K562 (cell line): ENCODE data around the gene KRTAP16-1. TPM values are rescaled to one million over a fixed set of nuclear protein-coding genes. Genes with fewer than 3 reads are reported as not detected.

ENCODE experiments used
- ATAC-seq: fragments of 200-7000 bp; cut with Tn5 transposase; 3 replicates; pipeline ENCODE4 v1.9.1; 2020; ENCODE audit warnings: moderate library complexity
- BruUV-seq: library from RNA; stranded (reverse); fragments of 400-500 nt; replicated peaks from 2 replicates; lab custom pipeline; 2021; lab: Mats Ljungman, UMichigan
- CTCF ChIA-PET: fragments of 300-600 bp; formaldehyde crosslinking; extraction: SDS; loops from one replicate; lab custom pipeline; 2021; ENCODE audit warnings: low intra/inter-chr PET ratio; lab: Yijun Ruan, JAX
- POLR2A ChIA-PET: fragments of 300-600, 350-650 bp; sonication (Branson Sonifier 250); formaldehyde crosslinking; extraction: SDS; loops from one replicate; lab custom pipeline; 2021; ENCODE audit warnings: antibody characterized with exemption, inconsistent platforms; lab: Yijun Ruan, JAX
- DNase-seq, 4 experiments: peaks; one replicate each; pipeline versions ENCODE4 v3.0.0 to v3.0.0-alpha.2; 2011 to 2018; ENCODE audit warnings: low spot score in 3 of 4, mixed read lengths in 3 of 4; ENCODE audit errors: extremely low read depth in 1 of 4
- FAIRE-seq: peaks from 2 replicates; lab custom pipeline; 2011; peaks lifted over from hg19 to GRCh38; lab: Jason Lieb, UNC
- H2AFZ ChIP-seq: 2 replicates; pipeline ENCODE4 v1.6.0; 2011; ENCODE audit warnings: low read depth, low read length, control low read depth, inconsistent platforms
- H3K27ac ChIP-seq: fragments of 200-600 bp; 3 replicates; pipeline ENCODE4 v1.8.0; 2011; ENCODE audit warnings: low read depth, mild to moderate bottlenecking, control low read depth, inconsistent platforms, low read length, moderate library complexity, mixed read lengths; ENCODE audit errors: extremely low read depth
- H3K27me3 ChIP-seq, 2 experiments: fragments of 300-600 bp in 1 of 2; 2 replicates in 1 of 2; 3 replicates in 1 of 2; pipeline versions ENCODE4 v1.6.0 to v1.8.0; 2011; ENCODE audit warnings: inconsistent platforms in 2 of 2, low read length in 2 of 2, mild to moderate bottlenecking in 1 of 2, mixed read lengths in 1 of 2, moderate library complexity in 1 of 2; ENCODE audit not compliant: control insufficient read depth in 2 of 2, insufficient read depth in 2 of 2
- H3K36me3 ChIP-seq: fragments of 300-600 bp; 3 replicates; pipeline ENCODE4 v1.8.0; 2011; ENCODE audit warnings: mild to moderate bottlenecking, low read length, inconsistent platforms; ENCODE audit not compliant: control insufficient read depth, insufficient read depth
- H3K4me1 ChIP-seq, 2 experiments: fragments of 200-600 bp in 1 of 2; replicated peaks in 1 of 2; 2 replicates in 1 of 2; 3 replicates in 1 of 2; pipeline versions ENCODE4 v1.5.1 to v1.8.0; 2011; ENCODE audit warnings: inconsistent platforms in 2 of 2, low read length in 2 of 2, mild to moderate bottlenecking in 1 of 2, mixed read lengths in 1 of 2, moderate library complexity in 1 of 2; ENCODE audit not compliant: control insufficient read depth in 2 of 2, insufficient read depth in 2 of 2
- H3K4me2 ChIP-seq: 2 replicates; pipeline ENCODE4 v1.6.1; 2011; ENCODE audit warnings: low read length, control low read depth, inconsistent platforms, mixed read lengths; ENCODE audit not compliant: insufficient read depth
- H3K4me3 ChIP-seq: fragments of 200-600 bp; sonication (generic), shearing (Covaris generic); 2 replicates; pipeline ENCODE4 v1.5.1; 2016; ENCODE audit warnings: control low read depth, inconsistent platforms
- H3K79me2 ChIP-seq: fragments of 200-600 bp; 3 replicates; pipeline ENCODE4 v1.8.0; 2011; ENCODE audit warnings: low read length, inconsistent platforms; ENCODE audit not compliant: control insufficient read depth, insufficient read depth
- H3K9ac ChIP-seq, 2 experiments: 2 replicates each; pipeline versions ENCODE4 v1.6.0 to v1.6.1; 2011; ENCODE audit warnings: low read depth in 2 of 2, low read length in 2 of 2, control low read depth in 1 of 2, inconsistent platforms in 1 of 2, mild to moderate bottlenecking in 1 of 2, mixed read lengths in 1 of 2; ENCODE audit not compliant: insufficient read depth in 1 of 2
- H3K9me1 ChIP-seq: one replicate; pipeline ENCODE4 v1.6.0; 2011; ENCODE audit warnings: inconsistent platforms, mild to moderate bottlenecking, low read length, moderate library complexity; ENCODE audit not compliant: control insufficient read depth, insufficient read depth
- H3K9me3 ChIP-seq: replicated peaks from 2 replicates; pipeline ENCODE4 v1.5.1; 2011; ENCODE audit warnings: low read depth, low read length, inconsistent platforms; ENCODE audit not compliant: control insufficient read depth, insufficient read depth
- H4K20me1 ChIP-seq: replicated peaks from 2 replicates; pipeline ENCODE4 v1.6.1; 2011; ENCODE audit warnings: low read length, inconsistent platforms, mixed read lengths; ENCODE audit not compliant: control insufficient read depth, insufficient read depth
- ATF1 ChIP-seq, 2 experiments: fragments of 450-650 bp in 1 of 2; IDR thresholded peaks; 2 replicates each; pipeline ENCODE4 v1.6.1; 2016; ENCODE audit warnings: missing compliant biosample characterization in 1 of 2, missing genetic modification characterization in 1 of 2
- CEBPG ChIP-seq, 3 experiments: fragments of 200-800 bp in 1 of 3; sonication (Bioruptor generic) in 1 of 3; sonication (generic) in 1 of 3; formaldehyde crosslinking in 1 of 3; IDR thresholded peaks in 2 of 3; conservative IDR thresholded peaks in 1 of 3; 2 replicates each; pipeline versions ENCODE4 v1.6.1 to v1.8.0; 2016 to 2022; ENCODE audit warnings: missing compliant biosample characterization in 2 of 3, missing genetic modification characterization in 2 of 3, mild to moderate bottlenecking in 1 of 3, missing genetic modification reagents in 1 of 3
- CHCHD3 ChIP-seq: fragments of 250-450 bp; sonication (Bioruptor Pico); IDR thresholded peaks from 2 replicates; pipeline ENCODE4 v2.1.2; 2022; ENCODE audit warnings: mild to moderate bottlenecking
- ESRRB ChIP-seq: fragments of 250-450 bp; sonication (Bioruptor Pico); IDR thresholded peaks from 2 replicates; pipeline ENCODE4 v1.5.0; 2020; ENCODE audit warnings: mild to moderate bottlenecking, moderate library complexity, borderline replicate concordance
- GABPB1 ChIP-seq: sonication (generic); formaldehyde crosslinking; IDR thresholded peaks from 2 replicates; pipeline ENCODE4 v1.8.0; 2022; ENCODE audit warnings: mild to moderate bottlenecking, missing genetic modification reagents
- HEY1 ChIP-seq: fragments of 250-450 bp; sonication (Bioruptor Pico); IDR thresholded peaks from 2 replicates; pipeline ENCODE4 v1.5.0; 2020; ENCODE audit warnings: mild to moderate bottlenecking, moderate library complexity, borderline replicate concordance
- MCM3 ChIP-seq: fragments of 450-650 bp; IDR thresholded peaks from 2 replicates; pipeline ENCODE4 v1.6.1; 2016
- NFATC3 ChIP-seq: fragments of 450-650 bp; IDR thresholded peaks from 2 replicates; pipeline ENCODE4 v1.6.1; 2017; ENCODE audit warnings: mild to moderate bottlenecking
- NFE2 ChIP-seq: IDR thresholded peaks from 2 replicates; pipeline ENCODE4 v1.6.1; 2014; ENCODE audit warnings: antibody characterized with exemption, low read depth
- PCBP2 ChIP-seq: fragments of 200-400 bp; formaldehyde crosslinking; IDR thresholded peaks from 2 replicates; pipeline ENCODE4 v1.6.1; 2018; ENCODE audit warnings: low read length, low read depth, mild to moderate bottlenecking, moderate library complexity; ENCODE audit not compliant: poor library complexity, severe bottlenecking
- RBM25 ChIP-seq: fragments of 200-400 bp; formaldehyde crosslinking; IDR thresholded peaks from 2 replicates; pipeline ENCODE4 v1.6.1; 2018; ENCODE audit warnings: low read length, low read depth, moderate library complexity; ENCODE audit not compliant: severe bottlenecking
- TEAD2 ChIP-seq: fragments of 450-650 bp; IDR thresholded peaks from 2 replicates; pipeline ENCODE4 v1.6.1; 2016; ENCODE audit warnings: missing genetic modification characterization, control low read depth, missing compliant biosample characterization
- WHSC1 ChIP-seq: IDR thresholded peaks from one replicate; pipeline ENCODE4 v1.6.1; 2012; ENCODE audit warnings: low read length, control low read depth, inconsistent platforms
- XRCC3 ChIP-seq: fragments of 450-650 bp; IDR thresholded peaks from 2 replicates; pipeline ENCODE4 v1.6.1; 2017; ENCODE audit warnings: mild to moderate bottlenecking, moderate library complexity
- ZKSCAN8 ChIP-seq: fragments of 200-800 bp; sonication (Bioruptor generic); IDR thresholded peaks from 2 replicates; pipeline ENCODE4 v1.6.1; 2016; ENCODE audit warnings: missing genetic modification characterization, missing compliant biosample characterization
- ZNF282 ChIP-seq: sonication (generic); formaldehyde crosslinking; IDR thresholded peaks from 2 replicates; pipeline ENCODE4 v1.8.1; 2023; ENCODE audit warnings: missing genetic modification reagents
- whole genome bisulfite sequencing: fragments of 100-300 bp; shearing (Covaris generic); methylation state at CpG from one replicate; pipeline ENCODE4 v1.1.6; 2016; ENCODE audit warnings: low coverage, mixed read lengths; ENCODE audit not compliant: insufficient coverage; ENCODE audit errors: missing lambda C conversion rate; 5-methylcytosine and 5-hydroxymethylcytosine counted together
- in situ Hi-C: fragments of 300-500 bp; cut with MboI; formaldehyde crosslinking; loops from 4 replicates; pipeline ENCODE4 v1.15.0; 2018; ENCODE audit warnings: inconsistent platforms, mixed read lengths
- intact Hi-C: fragments of 100-400 bp; cut with micrococcal nuclease; formaldehyde crosslinking; loops from 2 replicates; pipeline ENCODE4 v1.14.2; 2022
- polyA plus RNA-seq, 8 experiments: library from polyadenylated mRNA; depleted of rRNA in 4 of 8; stranded (reverse) in 5 of 8; unstranded in 3 of 8; fragments of >200 nt; fragmentation: Nextera tagmentation in 2 of 8; fragmentation: Illumina TruSeq in 1 of 8; extraction: Ambion mirVana in 2 of 8; extraction: Trizol in 1 of 8; gene quantifications; 2 replicates each; pipeline versions ENCODE4 v1.2.1 to v1.2.3, GENCODE V29; 2011 to 2014; ENCODE audit warnings: inconsistent platforms in 1 of 8, missing spikeins in 1 of 8
- total RNA-seq, 7 experiments: library from RNA; depleted of rRNA in 6 of 7; stranded (reverse); fragments of >200 nt in 6 of 7; fragmentation: Illumina TruSeq in 2 of 7; extraction: Trizol in 2 of 7; gene quantifications; 2 replicates each; pipeline versions ENCODE4 v1.2.1 to v1.2.3, GENCODE V29; 2011 to 2021; ENCODE audit warnings: low replicate concordance in 1 of 7
- TF ChIP-seq, protein P1 (sequence below): fragments of 450-650 bp; formaldehyde crosslinking; IDR thresholded peaks from 2 replicates; pipeline ENCODE4 v1.4.0; 2022; ENCODE audit warnings: missing genetic modification characterization
- TF ChIP-seq, protein P2 (sequence below): sonication (generic); formaldehyde crosslinking; IDR thresholded peaks from 2 replicates; pipeline ENCODE4 v1.8.1; 2023; ENCODE audit warnings: mild to moderate bottlenecking, missing genetic modification reagents, moderate library complexity

The KRTAP16-1 gene
- total and polyA plus RNA-seq, 9 of the 15 experiments (the other 6 are each of a cell fraction or from before 2014, with no cell fraction given) = not detected

DNA sequence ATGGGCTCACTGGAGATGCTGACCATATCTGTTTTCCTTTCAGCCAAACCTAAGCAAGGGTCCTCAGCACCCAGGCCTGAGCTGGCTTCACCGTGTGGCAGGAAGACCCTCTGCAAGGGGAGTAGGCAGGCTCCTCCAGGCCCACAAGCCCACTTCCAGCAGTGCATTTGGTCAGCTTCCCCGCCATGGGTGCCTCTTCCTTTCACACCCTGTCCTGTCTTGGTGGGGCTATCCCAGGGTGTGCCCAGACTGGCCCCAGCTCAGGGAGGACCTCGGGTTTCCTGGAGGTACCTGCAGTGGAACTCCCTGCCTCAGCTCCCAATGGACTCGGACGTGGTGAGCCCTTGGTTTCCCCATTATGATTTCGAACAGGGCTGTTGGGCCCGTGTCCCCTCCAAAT, 19.1 kb upstream of the KRTAP16-1 start:
- intact Hi-C loops = loop anchor here (5.0 kb wide), 1 partner anchor 421 kb away; no protein-coding TSS in a partner anchor
- Histone ChIP-seq H3K4me2 (no peak overlapping the region), H3K9ac (no peak overlapping the region), H3K9me1 (no peaks in the 10 kb centered on the region), H3K4me1 (no peaks in the 10 kb centered on the region), H2AFZ (no peak overlapping the region), H3K79me2 (no peaks in the 10 kb centered on the region), H3K27ac (no peak overlapping the region), H3K36me3 (no peaks in the 10 kb centered on the region), H3K27me3 (peaks cover 0 to 9% of the 10 kb centered on the region in 2 experiments; a peak in 1 of 5 replicates), H4K20me1 (no peaks in the 10 kb centered on the region; the same call in 1 of the 2 replicates), H3K9me3 (no peaks in the 10 kb centered on the region), H3K4me3 (no peak overlapping the region)
- TF ChIP-seq NFATC3 (no peak), ESRRB (no peak), PCBP2 (no peak), ZNF282 (CRISPR knock-in tag) (no peak), ATF1 (CRISPR knock-in tag; IDR thresholded peaks at IDR 0.05) (no peak), ATF1 (tag; IDR thresholded peaks at IDR 0.05) (no peak), RBM25 (no peak), TEAD2 (tag) (no peak), HEY1 (CRISPR knock-in tag) (no peak), CHCHD3 (CRISPR knock-in tag) (no peak), MCM3 (no peak), CEBPG (CRISPR knock-in tag; IDR thresholded peaks at IDR 0.05) (no peak), CEBPG (tag; conservative IDR thresholded peaks at IDR 0.05 in 1 of 2, IDR thresholded peaks at IDR 0.05 in 1 of 2) (no peak), GABPB1 (no peak), ZKSCAN8 (CRISPR knock-in tag) (no peak), XRCC3 (no peak), NFE2 (no peak), WHSC1 (no peak)
- TF ChIP-seq, protein P1, sequence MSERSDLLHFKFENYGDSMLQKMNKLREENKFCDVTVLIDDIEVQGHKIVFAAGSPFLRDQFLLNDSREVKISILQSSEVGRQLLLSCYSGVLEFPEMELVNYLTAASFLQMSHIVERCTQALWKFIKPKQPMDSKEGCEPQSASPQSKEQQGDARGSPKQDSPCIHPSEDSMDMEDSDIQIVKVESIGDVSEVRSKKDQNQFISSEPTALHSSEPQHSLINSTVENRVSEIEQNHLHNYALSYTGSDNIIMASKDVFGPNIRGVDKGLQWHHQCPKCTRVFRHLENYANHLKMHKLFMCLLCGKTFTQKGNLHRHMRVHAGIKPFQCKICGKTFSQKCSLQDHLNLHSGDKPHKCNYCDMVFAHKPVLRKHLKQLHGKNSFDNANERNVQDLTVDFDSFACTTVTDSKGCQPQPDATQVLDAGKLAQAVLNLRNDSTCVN = no peak
- TF ChIP-seq, protein P2, sequence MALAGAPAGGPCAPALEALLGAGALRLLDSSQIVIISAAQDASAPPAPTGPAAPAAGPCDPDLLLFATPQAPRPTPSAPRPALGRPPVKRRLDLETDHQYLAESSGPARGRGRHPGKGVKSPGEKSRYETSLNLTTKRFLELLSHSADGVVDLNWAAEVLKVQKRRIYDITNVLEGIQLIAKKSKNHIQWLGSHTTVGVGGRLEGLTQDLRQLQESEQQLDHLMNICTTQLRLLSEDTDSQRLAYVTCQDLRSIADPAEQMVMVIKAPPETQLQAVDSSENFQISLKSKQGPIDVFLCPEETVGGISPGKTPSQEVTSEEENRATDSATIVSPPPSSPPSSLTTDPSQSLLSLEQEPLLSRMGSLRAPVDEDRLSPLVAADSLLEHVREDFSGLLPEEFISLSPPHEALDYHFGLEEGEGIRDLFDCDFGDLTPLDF (CRISPR knock-in tag) = no peak
- no peak for DNase-seq
- ChIA-PET CTCF (no interaction called here), POLR2A (interaction anchor here (0.6 kb wide), 1 partner anchor 182 kb away, joined by 3 read pairs; no protein-coding TSS in a partner anchor)
- in situ Hi-C loops = no loop called here
- no TSS peak for BruUV-seq
- ATAC-seq = no peak
- WGBS = 3% methylated on average over 7 of the region's 7 CpGs
- no peak for FAIRE-seq
